ENCODE results near the gene CXorf58.

- TF ChIP-seq CTCF (IDR thresholded peaks at IDR 0.05) (no peak), POLR2A (IDR thresholded peaks at IDR 0.05) (no peak)
Measured at GRCh38 chrX:23930894-23931604, 23.2 kb downstream of the CXorf58 start.

All from testis (tissue), 2 donors.